K562 (cell line): ENCODE data around the gene ABCC12. TPM values are rescaled to one million over a fixed set of nuclear protein-coding genes. Genes with fewer than 3 reads are reported as not detected.

ENCODE experiments used
- ATAC-seq: fragments of 200-7000 bp; cut with Tn5 transposase; 3 replicates; pipeline ENCODE4 v1.9.1; 2020; ENCODE audit warnings: moderate library complexity
- BruUV-seq: library from RNA; stranded (reverse); fragments of 400-500 nt; replicated peaks from 2 replicates; lab custom pipeline; 2021; lab: Mats Ljungman, UMichigan
- CTCF ChIA-PET: fragments of 300-600 bp; formaldehyde crosslinking; extraction: SDS; loops from one replicate; lab custom pipeline; 2021; ENCODE audit warnings: low intra/inter-chr PET ratio; lab: Yijun Ruan, JAX
- POLR2A ChIA-PET: fragments of 300-600, 350-650 bp; sonication (Branson Sonifier 250); formaldehyde crosslinking; extraction: SDS; loops from one replicate; lab custom pipeline; 2021; ENCODE audit warnings: antibody characterized with exemption, inconsistent platforms; lab: Yijun Ruan, JAX
- DNase-seq, 4 experiments: peaks; one replicate each; pipeline versions ENCODE4 v3.0.0 to v3.0.0-alpha.2; 2011 to 2018; ENCODE audit warnings: low spot score in 3 of 4, mixed read lengths in 3 of 4; ENCODE audit errors: extremely low read depth in 1 of 4
- FAIRE-seq: peaks from 2 replicates; lab custom pipeline; 2011; peaks lifted over from hg19 to GRCh38; lab: Jason Lieb, UNC
- H2AFZ ChIP-seq: 2 replicates; pipeline ENCODE4 v1.6.0; 2011; ENCODE audit warnings: low read depth, low read length, control low read depth, inconsistent platforms
- H3K27ac ChIP-seq: fragments of 200-600 bp; 3 replicates; pipeline ENCODE4 v1.8.0; 2011; ENCODE audit warnings: low read depth, mild to moderate bottlenecking, control low read depth, inconsistent platforms, low read length, moderate library complexity, mixed read lengths; ENCODE audit errors: extremely low read depth
- H3K27me3 ChIP-seq, 2 experiments: fragments of 300-600 bp in 1 of 2; 2 replicates in 1 of 2; 3 replicates in 1 of 2; pipeline versions ENCODE4 v1.6.0 to v1.8.0; 2011; ENCODE audit warnings: inconsistent platforms in 2 of 2, low read length in 2 of 2, mild to moderate bottlenecking in 1 of 2, mixed read lengths in 1 of 2, moderate library complexity in 1 of 2; ENCODE audit not compliant: control insufficient read depth in 2 of 2, insufficient read depth in 2 of 2
- H3K36me3 ChIP-seq: fragments of 300-600 bp; 3 replicates; pipeline ENCODE4 v1.8.0; 2011; ENCODE audit warnings: mild to moderate bottlenecking, low read length, inconsistent platforms; ENCODE audit not compliant: control insufficient read depth, insufficient read depth
- H3K4me1 ChIP-seq, 2 experiments: fragments of 200-600 bp in 1 of 2; replicated peaks in 1 of 2; 2 replicates in 1 of 2; 3 replicates in 1 of 2; pipeline versions ENCODE4 v1.5.1 to v1.8.0; 2011; ENCODE audit warnings: inconsistent platforms in 2 of 2, low read length in 2 of 2, mild to moderate bottlenecking in 1 of 2, mixed read lengths in 1 of 2, moderate library complexity in 1 of 2; ENCODE audit not compliant: control insufficient read depth in 2 of 2, insufficient read depth in 2 of 2
- H3K4me2 ChIP-seq: 2 replicates; pipeline ENCODE4 v1.6.1; 2011; ENCODE audit warnings: low read length, control low read depth, inconsistent platforms, mixed read lengths; ENCODE audit not compliant: insufficient read depth
- H3K4me3 ChIP-seq: fragments of 200-600 bp; sonication (generic), shearing (Covaris generic); 2 replicates; pipeline ENCODE4 v1.5.1; 2016; ENCODE audit warnings: control low read depth, inconsistent platforms
- H3K79me2 ChIP-seq: fragments of 200-600 bp; 3 replicates; pipeline ENCODE4 v1.8.0; 2011; ENCODE audit warnings: low read length, inconsistent platforms; ENCODE audit not compliant: control insufficient read depth, insufficient read depth
- H3K9ac ChIP-seq, 2 experiments: 2 replicates each; pipeline versions ENCODE4 v1.6.0 to v1.6.1; 2011; ENCODE audit warnings: low read depth in 2 of 2, low read length in 2 of 2, control low read depth in 1 of 2, inconsistent platforms in 1 of 2, mild to moderate bottlenecking in 1 of 2, mixed read lengths in 1 of 2; ENCODE audit not compliant: insufficient read depth in 1 of 2
- H3K9me1 ChIP-seq: one replicate; pipeline ENCODE4 v1.6.0; 2011; ENCODE audit warnings: inconsistent platforms, mild to moderate bottlenecking, low read length, moderate library complexity; ENCODE audit not compliant: control insufficient read depth, insufficient read depth
- H3K9me3 ChIP-seq: replicated peaks from 2 replicates; pipeline ENCODE4 v1.5.1; 2011; ENCODE audit warnings: low read depth, low read length, inconsistent platforms; ENCODE audit not compliant: control insufficient read depth, insufficient read depth
- H4K20me1 ChIP-seq: replicated peaks from 2 replicates; pipeline ENCODE4 v1.6.1; 2011; ENCODE audit warnings: low read length, inconsistent platforms, mixed read lengths; ENCODE audit not compliant: control insufficient read depth, insufficient read depth
- AFF1 ChIP-seq, 2 experiments: fragments of 450-650 bp; IDR thresholded peaks; 2 replicates each; pipeline ENCODE4 v1.6.1; 2018; ENCODE audit warnings: mild to moderate bottlenecking in 2 of 2, low read depth in 1 of 2; ENCODE audit not compliant: partially characterized antibody in 2 of 2
- CBX2 ChIP-seq: fragments of 200-600 bp; sonication (generic); IDR thresholded peaks from one replicate; pipeline ENCODE4 v1.6.1; 2012; ENCODE audit warnings: mild to moderate bottlenecking, low read length, inconsistent platforms; ENCODE audit not compliant: insufficient read depth, poor library complexity, severe bottlenecking
- HMGN3 ChIP-seq: IDR thresholded peaks from 2 replicates; pipeline ENCODE4 v1.6.1; 2011; ENCODE audit warnings: borderline replicate concordance, low read depth, mild to moderate bottlenecking, mixed read lengths, low read length; ENCODE audit not compliant: insufficient read length; ENCODE audit errors: extremely low read depth
- HSF4 ChIP-seq: fragments of 250-450 bp; sonication (Bioruptor Pico); IDR thresholded peaks from 2 replicates; pipeline ENCODE4 v2.1.2; 2022; ENCODE audit warnings: mild to moderate bottlenecking, moderate library complexity, borderline replicate concordance
- JUN ChIP-seq, 2 experiments: sonication (generic) in 1 of 2; formaldehyde crosslinking in 1 of 2; IDR thresholded peaks; 2 replicates each; pipeline versions ENCODE4 v1.6.1 to v1.8.0; 2012 to 2022; ENCODE audit warnings: borderline replicate concordance in 2 of 2, mild to moderate bottlenecking in 2 of 2, improper control_type of control experiment in 1 of 2, low read depth in 1 of 2, low read length in 1 of 2, missing genetic modification reagents in 1 of 2
- KLF13 ChIP-seq: fragments of 450-650 bp; IDR thresholded peaks from 2 replicates; pipeline ENCODE4 v1.6.1; 2016; ENCODE audit warnings: missing genetic modification characterization, low read depth, mild to moderate bottlenecking, missing compliant biosample characterization, moderate library complexity, borderline replicate concordance
- PTTG1 ChIP-seq: fragments of 450-650 bp; IDR thresholded peaks from 2 replicates; pipeline ENCODE4 v1.6.1; 2016; ENCODE audit warnings: low read depth, mild to moderate bottlenecking, missing genetic modification characterization, missing compliant biosample characterization
- TGIF2 ChIP-seq: sonication (generic); formaldehyde crosslinking; IDR thresholded peaks from 2 replicates; pipeline ENCODE4 v1.8.1; 2022; ENCODE audit warnings: mild to moderate bottlenecking, missing genetic modification reagents, moderate library complexity
- ZNF133 ChIP-seq: fragments of 250-450 bp; sonication (Bioruptor Pico); IDR thresholded peaks from 2 replicates; pipeline ENCODE4 v1.4.0; 2020; ENCODE audit warnings: mild to moderate bottlenecking
- ZNF143 ChIP-seq: sonication (generic); formaldehyde crosslinking; IDR thresholded peaks from 2 replicates; pipeline ENCODE4 v1.9.0; 2022; ENCODE audit warnings: mild to moderate bottlenecking, missing genetic modification reagents
- ZNF316 ChIP-seq: fragments of 450-650 bp; IDR thresholded peaks from 2 replicates; pipeline ENCODE4 v1.6.1; 2016
- ZNF717 ChIP-seq: fragments of 250-450 bp; sonication (Bioruptor Pico); IDR thresholded peaks from 2 replicates; pipeline ENCODE4 v1.5.0; 2021
- WGBS: fragments of 100-300 bp; shearing (Covaris generic); methylation state at CpG from one replicate; pipeline ENCODE4 v1.1.6; 2016; ENCODE audit warnings: low coverage, mixed read lengths; ENCODE audit not compliant: insufficient coverage; ENCODE audit errors: missing lambda C conversion rate; 5-methylcytosine and 5-hydroxymethylcytosine counted together
- in situ Hi-C: fragments of 300-500 bp; cut with MboI; formaldehyde crosslinking; loops from 4 replicates; pipeline ENCODE4 v1.15.0; 2018; ENCODE audit warnings: inconsistent platforms, mixed read lengths
- intact Hi-C: fragments of 100-400 bp; cut with micrococcal nuclease; formaldehyde crosslinking; loops from 2 replicates; pipeline ENCODE4 v1.14.2; 2022
- polyA plus RNA-seq, 8 experiments: library from polyadenylated mRNA; depleted of rRNA in 4 of 8; stranded (reverse) in 5 of 8; unstranded in 3 of 8; fragments of >200 nt; fragmentation: Nextera tagmentation in 2 of 8; fragmentation: Illumina TruSeq in 1 of 8; extraction: Ambion mirVana in 2 of 8; extraction: Trizol in 1 of 8; gene quantifications; 2 replicates each; pipeline versions ENCODE4 v1.2.1 to v1.2.3, GENCODE V29; 2011 to 2014; ENCODE audit warnings: inconsistent platforms in 1 of 8, missing spikeins in 1 of 8
- total RNA-seq, 7 experiments: library from RNA; depleted of rRNA in 6 of 7; stranded (reverse); fragments of >200 nt in 6 of 7; fragmentation: Illumina TruSeq in 2 of 7; extraction: Trizol in 2 of 7; gene quantifications; 2 replicates each; pipeline versions ENCODE4 v1.2.1 to v1.2.3, GENCODE V29; 2011 to 2021; ENCODE audit warnings: low replicate concordance in 1 of 7
- TF ChIP-seq, protein P1 (sequence below): sonication (generic); IDR thresholded peaks from 2 replicates; pipeline ENCODE4 v1.6.1; 2016

Gene ABCC12
- total and polyA plus RNA-seq, 9 of the 15 experiments (the other 6 are each of a cell fraction or from before 2014, with no cell fraction given) = not detected

DNA sequence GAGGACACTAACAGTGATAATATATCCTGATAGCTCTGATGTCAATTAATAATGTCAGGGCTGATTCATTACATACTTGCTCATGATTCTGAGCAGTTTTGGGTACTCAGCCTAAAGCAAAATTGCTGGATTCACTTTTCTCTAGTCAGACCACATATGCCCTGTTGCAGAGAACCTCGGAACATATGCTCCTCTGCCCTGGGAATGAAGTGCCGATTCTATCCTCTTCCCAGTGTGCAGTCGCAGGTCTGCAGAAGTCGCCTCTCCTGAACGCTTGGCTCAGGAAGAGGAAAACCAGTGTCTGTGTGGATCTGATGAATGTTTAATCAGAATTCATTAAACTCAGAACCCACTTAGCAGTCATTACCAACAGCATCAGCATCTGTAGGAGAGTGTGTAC is 34.5 kb downstream of the ABCC12 start:
- intact Hi-C loops = no loop called here
- H3K27ac ChIP-seq = no peak overlapping the region
- ChIA-PET CTCF (no interaction called here), POLR2A (no interaction called here)
- in situ Hi-C loops = no loop called here
- 0 out of 2 replicates have a peak, but pooled peaks cover 2% of the 10 kb centered on the region for H4K20me1 ChIP-seq
- H3K9me1 ChIP-seq = no peaks in the 10 kb centered on the region
- no peak overlapping the region for H3K4me3 ChIP-seq
- no peaks in the 10 kb centered on the region for H3K9me3 ChIP-seq
- DNase-seq = no peak
- H3K27me3 ChIP-seq = peaks cover 0 to 12% of the 10 kb centered on the region in 2 experiments; a peak in 1 of 5 replicates
- peaks cover 10 to 12% of the 10 kb centered on the region in 2 experiments; a peak in 3 of 5 replicates for H3K4me1 ChIP-seq
- WGBS = 2% methylated on average over 5 of the region's 5 CpGs
- no peak overlapping the region for H2AFZ ChIP-seq
- no peaks in the 10 kb centered on the region for H3K79me2 ChIP-seq
- BruUV-seq = no TSS peak
- TF ChIP-seq ZNF717 (CRISPR knock-in tag) (no peak), KLF13 (tag) (no peak), HMGN3 (no peak), TGIF2 (no peak), ZNF133 (no peak), AFF1 (IDR thresholded peaks at IDR 0.05; ENCODE audit: low read depth in 1 of 2, partially characterized antibody in 2 of 2) (no peak), JUN (IDR thresholded peaks at IDR 0.05; ENCODE audit: borderline replicate concordance, low read depth, low read length) (no peak), JUN (CRISPR knock-in tag; IDR thresholded peaks at IDR 0.05; ENCODE audit: borderline replicate concordance) (no peak), HSF4 (CRISPR knock-in tag) (no peak), CBX2 (no peak), ZNF316 (no peak), PTTG1 (no peak), ZNF143 (CRISPR knock-in tag) (no peak)
- TF ChIP-seq, protein P1, sequence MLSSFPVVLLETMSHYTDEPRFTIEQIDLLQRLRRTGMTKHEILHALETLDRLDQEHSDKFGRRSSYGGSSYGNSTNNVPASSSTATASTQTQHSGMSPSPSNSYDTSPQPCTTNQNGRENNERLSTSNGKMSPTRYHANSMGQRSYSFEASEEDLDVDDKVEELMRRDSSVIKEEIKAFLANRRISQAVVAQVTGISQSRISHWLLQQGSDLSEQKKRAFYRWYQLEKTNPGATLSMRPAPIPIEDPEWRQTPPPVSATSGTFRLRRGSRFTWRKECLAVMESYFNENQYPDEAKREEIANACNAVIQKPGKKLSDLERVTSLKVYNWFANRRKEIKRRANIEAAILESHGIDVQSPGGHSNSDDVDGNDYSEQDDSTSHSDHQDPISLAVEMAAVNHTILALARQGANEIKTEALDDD = no peak
- TF ChIP-seq, all 486 proteins: peak for 0
- Histone ChIP-seq H3K9ac (no peak overlapping the region), H3K36me3 (no peaks in the 10 kb centered on the region), H3K4me2 (no peak overlapping the region)
- FAIRE-seq (no peak), ATAC-seq (no peak)
